ENCODE results near the gene SLC16A7. TPM values are rescaled to one million over a fixed set of nuclear protein-coding genes. Genes with fewer than 3 reads are reported as not detected.

The SLC16A7 gene
- total and polyA plus RNA-seq, 9 of the 15 experiments (the other 6 are each of a cell fraction or from before 2014, with no cell fraction given) = 0.18 TPM; not detected in 8

GRCh38 chr12:59627582-59627981, 31.8 kb downstream of the SLC16A7 start (continued):
- no peak for TF ChIP-seq ZNF512 (tag; IDR thresholded peaks at IDR 0.05)
- no peak for TF ChIP-seq NR4A1 (CRISPR knock-in tag; IDR thresholded peaks at IDR 0.05)
- no peak for TF ChIP-seq NR4A1 (tag; IDR thresholded peaks at IDR 0.05)
- TF ChIP-seq CHD7 (IDR thresholded peaks at IDR 0.05; ENCODE audit: low read depth, low read length) = no peak
- TF ChIP-seq THRAP3 (IDR thresholded peaks at IDR 0.05; ENCODE audit: borderline replicate concordance) = no peak
- no peak for TF ChIP-seq POLR2B (IDR thresholded peaks at IDR 0.05; ENCODE audit: low read depth, partially characterized antibody)
